ENCODE data around the gene PIN1. TPM values are rescaled to one million over a fixed set of nuclear protein-coding genes. Genes with fewer than 3 reads are reported as not detected.
"Not testable (repeated sequence)": the region's sequence is repeated elsewhere in the genome, so short reads cannot be mapped to it uniquely, and the experiment has no call there.

Gene PIN1
- total RNA-seq, 2 experiments from 2014 or later, result 95.1 to 101 TPM

DNA sequence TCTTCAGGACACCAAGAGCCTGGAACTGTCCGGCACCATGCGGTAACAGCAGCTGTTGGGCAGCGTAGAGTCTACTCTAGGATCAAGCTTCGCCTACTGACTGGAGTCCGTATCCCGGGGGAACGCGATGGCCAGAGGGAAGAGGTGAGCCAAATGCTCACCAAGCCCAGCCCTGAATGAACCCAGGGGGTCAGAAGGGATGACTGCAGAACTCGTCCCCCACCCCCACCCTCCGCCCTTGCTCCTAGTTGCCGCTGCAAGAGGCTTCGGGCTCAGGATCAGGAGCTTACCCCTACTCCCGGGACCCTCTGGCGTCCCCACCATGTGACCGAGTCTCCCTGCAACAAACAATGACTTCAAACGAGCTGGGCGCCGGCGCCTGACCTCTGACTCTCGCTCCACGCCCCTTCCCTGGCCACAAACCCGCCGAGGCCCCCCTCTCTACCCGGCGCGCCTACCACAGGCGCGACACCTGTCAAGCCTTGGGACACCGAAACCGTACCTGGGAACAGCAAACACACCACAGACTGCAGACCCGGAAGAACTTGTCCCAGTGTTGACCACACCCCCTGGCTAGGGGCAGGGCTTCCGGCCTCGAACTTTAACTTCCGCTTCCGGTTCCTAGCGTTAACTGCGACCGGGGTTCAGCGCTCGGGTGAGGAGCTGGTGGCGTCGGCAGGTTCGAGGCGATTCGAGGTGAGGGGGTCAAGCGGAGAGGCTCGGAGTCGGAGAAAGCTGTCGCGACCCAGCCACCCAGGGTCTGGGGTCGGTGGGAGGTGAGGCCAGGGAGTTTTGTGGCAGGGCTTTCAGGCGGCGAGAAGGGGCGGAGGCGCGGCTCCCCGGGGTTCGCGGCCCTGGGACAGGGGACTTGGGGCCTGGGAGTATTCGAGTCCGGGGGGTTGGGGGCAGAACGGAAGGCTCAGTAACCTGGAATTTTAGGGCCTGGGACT is 7.6 kb upstream of the PIN1 start, which contains the start of gene UBL5:
Gene UBL5, plus strand, starts transcription at position 630 of the 950 bp plus-strand sequence. CDS start 420 bp downstream, outside the sequence.
- H3K27me3 Mint-ChIP-seq, result no peaks in the 10 kb centered on the region
- peak within 1 kb of the TSS; percentile 100 for H3K4me3 Mint-ChIP-seq
- peaks cover 18% of the 10 kb centered on the region for H3K4me1 Mint-ChIP-seq
- H3K36me3 Mint-ChIP-seq, result peaks cover 16% of the 10 kb centered on the region
- peak; percentile 94 for ATAC-seq (ENCODE audit: low read depth)
- POLR2A ChIA-PET, result interaction anchor here (0.6 to 3.2 kb wide), 14 partner anchors 7 to 1008 kb away, joined by 3 to 26 read pairs (median 4); partner anchors contain the start of genes FBXL12, PIN1, TMED1 and ZNF846
- DNase-seq, result peak; percentile 87
- H3K27ac Mint-ChIP-seq, result peak within 1 kb of the TSS; percentile 100
- H3K9me3 Mint-ChIP-seq, result no peaks in the 10 kb centered on the region

DNA sequence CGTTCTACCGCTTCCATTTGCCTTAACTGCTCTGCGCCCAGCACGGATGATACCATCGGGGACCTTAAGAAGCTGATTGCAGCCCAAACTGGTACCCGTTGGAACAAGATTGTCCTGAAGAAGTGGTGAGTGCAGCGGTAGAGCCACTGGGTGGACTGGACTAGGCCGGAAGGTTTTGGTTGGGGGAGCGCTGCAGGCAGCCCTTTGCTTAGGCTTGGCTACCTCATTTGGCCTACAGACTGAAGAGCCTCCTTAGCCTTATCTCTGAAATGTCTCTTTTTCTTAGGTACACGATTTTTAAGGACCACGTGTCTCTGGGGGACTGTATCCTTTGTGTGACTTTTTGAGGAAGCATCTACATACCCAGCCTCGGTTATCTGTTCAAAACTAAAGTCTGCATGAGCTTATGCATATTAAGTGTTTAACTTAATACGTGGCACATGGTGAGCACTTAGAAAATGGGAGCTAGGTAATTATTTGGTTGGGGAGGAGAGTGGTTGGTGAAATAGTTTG is 6.5 kb upstream of the PIN1 start:
- peak overlapping the region; percentile 100 for H3K4me3 Mint-ChIP-seq
- ATAC-seq (ENCODE audit: low read depth), result no peak
- DNase-seq, result no peak
- peaks cover 16% of the 10 kb centered on the region for H3K36me3 Mint-ChIP-seq
- POLR2A ChIA-PET, result interaction anchor here (1.0 to 3.2 kb wide), 7 partner anchors 10 to 1007 kb away, joined by 3 to 26 read pairs (median 6); partner anchors contain the start of genes FBXL12 and TMED1
- H3K9me3 Mint-ChIP-seq, result no peaks in the 10 kb centered on the region
- H3K27me3 Mint-ChIP-seq, result no peaks in the 10 kb centered on the region
- peak overlapping the region; percentile 100 for H3K27ac Mint-ChIP-seq
- peaks cover 18% of the 10 kb centered on the region for H3K4me1 Mint-ChIP-seq

DNA sequence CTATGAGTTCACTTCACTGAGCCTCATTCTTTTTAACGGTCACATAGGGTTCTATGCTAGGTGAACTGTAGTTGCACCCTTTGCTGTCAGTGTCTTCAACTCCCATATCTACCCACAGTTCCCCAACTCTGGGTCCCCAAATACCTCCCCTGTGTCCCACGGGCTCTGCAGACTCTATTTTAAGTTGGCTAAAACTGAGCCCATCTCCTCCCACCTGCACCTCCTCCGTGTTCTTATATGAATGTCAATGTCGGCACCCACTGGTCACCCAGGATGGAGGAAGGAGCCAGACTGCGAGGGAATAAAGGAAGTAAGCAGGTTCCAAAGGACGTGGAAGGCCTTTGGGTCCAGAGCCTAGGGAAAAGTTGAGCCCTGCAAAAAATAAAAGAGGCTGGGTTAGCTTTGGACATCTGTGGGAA is 802 bp upstream of the PIN1 start:
- Mint-ChIP-seq H3K36me3 (peaks cover 13% of the 10 kb centered on the region), H3K27me3 (no peaks in the 10 kb centered on the region), H3K9me3 (no peaks in the 10 kb centered on the region), H3K4me3 (peak overlapping the region; percentile 88), H3K4me1 (peaks cover 15% of the 10 kb centered on the region), H3K27ac (no peak overlapping the region)
- POLR2A ChIA-PET, result interaction anchor here (0.5 to 2.4 kb wide), 8 partner anchors 8 to 262 kb away, joined by 3 to 12 read pairs (median 4); no protein-coding TSS in a partner anchor
- ATAC-seq (ENCODE audit: low read depth) (no peak), DNase-seq (no peak)

DNA sequence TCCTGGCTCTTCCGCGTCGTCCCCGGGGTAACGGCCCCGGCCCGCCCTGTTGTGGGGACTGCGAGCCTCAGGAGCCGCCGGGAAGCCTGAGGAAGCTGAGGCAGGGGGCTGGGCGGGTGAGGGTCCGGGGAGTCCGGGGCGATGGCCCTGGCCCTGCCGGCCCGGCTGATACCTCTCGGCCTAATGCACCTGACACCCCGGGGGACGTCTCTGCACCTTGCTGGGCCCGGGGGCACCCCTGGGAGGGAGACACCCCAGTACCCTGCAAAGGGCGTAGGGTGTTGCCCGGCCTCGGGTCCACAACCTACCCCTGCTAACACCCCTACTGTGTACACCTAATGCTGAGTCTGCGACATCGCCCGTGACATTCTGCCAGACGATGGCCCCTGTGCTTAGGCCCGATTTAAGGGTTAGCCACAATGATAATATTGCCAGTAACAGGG is 410 bp downstream of the PIN1 start:
- Mint-ChIP-seq H3K9me3 (no peaks in the 10 kb centered on the region), H3K36me3 (peaks cover 12% of the 10 kb centered on the region), H3K4me1 (peaks cover 12% of the 10 kb centered on the region), H3K27ac (peak overlapping the region; percentile 84), H3K27me3 (no peaks in the 10 kb centered on the region), H3K4me3 (peak overlapping the region; percentile 94)
- DNase-seq, result peak; percentile 42
- POLR2A ChIA-PET, result interaction anchor here (0.6 to 2.4 kb wide), 6 partner anchors 9 to 260 kb away, joined by 3 to 12 read pairs (median 4); no protein-coding TSS in a partner anchor
- no peak for ATAC-seq (ENCODE audit: low read depth)

DNA sequence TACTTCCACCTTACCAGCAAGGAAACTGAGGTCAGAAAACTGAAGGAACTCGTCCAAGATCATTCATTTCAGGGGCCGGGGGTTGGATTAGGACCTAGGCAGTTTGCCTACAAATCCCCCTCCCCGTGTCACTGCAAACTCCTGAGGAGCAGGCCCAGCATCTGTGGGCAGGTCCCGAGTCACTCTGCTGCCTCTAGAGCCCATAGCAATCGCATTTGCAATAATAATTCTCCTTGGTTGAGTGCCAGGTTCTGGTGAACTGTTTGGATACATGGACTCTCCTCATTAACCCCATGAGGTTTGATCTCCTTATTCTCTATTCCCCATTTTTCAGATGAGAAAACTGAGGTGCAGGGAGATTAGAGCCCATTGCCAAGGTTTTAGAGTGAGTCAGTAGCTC is 903 bp downstream of the PIN1 start:
- no peak for ATAC-seq (ENCODE audit: low read depth)
- Mint-ChIP-seq H3K27ac (peak overlapping the region; percentile 84), H3K4me3 (peak overlapping the region; percentile 94), H3K4me1 (peaks cover 12% of the 10 kb centered on the region), H3K27me3 (no peaks in the 10 kb centered on the region), H3K9me3 (no peaks in the 10 kb centered on the region), H3K36me3 (peaks cover 11% of the 10 kb centered on the region)
- no peak for DNase-seq
- POLR2A ChIA-PET, result interaction anchor here (1.0 to 2.4 kb wide), 4 partner anchors 9 to 27 kb away, joined by 3 to 12 read pairs (median 4); partner anchors contain the start of gene UBL5

DNA sequence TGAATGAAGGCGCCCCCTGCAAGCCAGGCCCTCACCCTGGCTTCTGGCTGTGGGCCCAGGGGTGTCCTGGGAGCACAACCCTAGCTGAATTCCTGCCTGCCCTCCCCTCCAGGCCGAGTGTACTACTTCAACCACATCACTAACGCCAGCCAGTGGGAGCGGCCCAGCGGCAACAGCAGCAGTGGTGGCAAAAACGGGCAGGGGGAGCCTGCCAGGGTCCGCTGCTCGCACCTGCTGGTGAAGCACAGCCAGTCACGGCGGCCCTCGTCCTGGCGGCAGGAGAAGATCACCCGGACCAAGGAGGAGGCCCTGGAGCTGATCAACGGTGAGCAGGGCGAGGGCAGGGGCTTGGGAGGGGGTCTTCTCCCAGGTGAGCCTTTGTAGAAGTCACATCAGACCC is 3.2 kb downstream of the PIN1 start:
- POLR2A ChIA-PET, result no interaction called here
- Mint-ChIP-seq H3K27me3 (no peaks in the 10 kb centered on the region), H3K9me3 (no peaks in the 10 kb centered on the region), H3K4me1 (peaks cover 12% of the 10 kb centered on the region), H3K36me3 (peaks cover 30% of the 10 kb centered on the region), H3K27ac (no peak overlapping the region), H3K4me3 (no peak overlapping the region)
- no peak for DNase-seq
- ATAC-seq (ENCODE audit: low read depth), result no peak

DNA sequence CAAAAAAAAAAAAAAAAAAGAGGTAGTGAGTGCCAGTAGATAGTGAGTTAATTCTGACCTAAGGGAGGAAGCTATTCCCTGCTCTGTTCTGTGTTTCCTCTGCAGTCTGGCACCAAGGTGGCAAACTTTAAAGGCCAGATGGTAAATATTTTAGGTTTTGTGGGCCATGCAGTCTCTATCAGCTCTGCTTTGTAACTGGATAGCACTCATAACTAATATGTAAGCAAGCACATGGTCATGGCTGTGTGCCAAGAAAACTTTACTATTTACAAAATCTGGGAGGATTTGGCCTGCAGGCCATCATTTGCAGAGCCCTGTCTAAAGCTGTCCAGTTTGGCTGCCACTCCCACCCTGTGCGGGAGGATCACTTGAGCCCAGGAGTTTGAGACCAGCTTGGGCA is 4.3 kb downstream of the PIN1 start:
- DNase-seq, result no peak
- H3K4me3 Mint-ChIP-seq, result no peak overlapping the region
- H3K27ac Mint-ChIP-seq, result no peak overlapping the region
- H3K36me3 Mint-ChIP-seq, result peaks cover 38% of the 10 kb centered on the region
- no peak for ATAC-seq (ENCODE audit: low read depth)
- POLR2A ChIA-PET, result no interaction called here
- H3K27me3 Mint-ChIP-seq, result no peaks in the 10 kb centered on the region
- peaks cover 12% of the 10 kb centered on the region for H3K4me1 Mint-ChIP-seq
- H3K9me3 Mint-ChIP-seq, result no peaks in the 10 kb centered on the region

DNA sequence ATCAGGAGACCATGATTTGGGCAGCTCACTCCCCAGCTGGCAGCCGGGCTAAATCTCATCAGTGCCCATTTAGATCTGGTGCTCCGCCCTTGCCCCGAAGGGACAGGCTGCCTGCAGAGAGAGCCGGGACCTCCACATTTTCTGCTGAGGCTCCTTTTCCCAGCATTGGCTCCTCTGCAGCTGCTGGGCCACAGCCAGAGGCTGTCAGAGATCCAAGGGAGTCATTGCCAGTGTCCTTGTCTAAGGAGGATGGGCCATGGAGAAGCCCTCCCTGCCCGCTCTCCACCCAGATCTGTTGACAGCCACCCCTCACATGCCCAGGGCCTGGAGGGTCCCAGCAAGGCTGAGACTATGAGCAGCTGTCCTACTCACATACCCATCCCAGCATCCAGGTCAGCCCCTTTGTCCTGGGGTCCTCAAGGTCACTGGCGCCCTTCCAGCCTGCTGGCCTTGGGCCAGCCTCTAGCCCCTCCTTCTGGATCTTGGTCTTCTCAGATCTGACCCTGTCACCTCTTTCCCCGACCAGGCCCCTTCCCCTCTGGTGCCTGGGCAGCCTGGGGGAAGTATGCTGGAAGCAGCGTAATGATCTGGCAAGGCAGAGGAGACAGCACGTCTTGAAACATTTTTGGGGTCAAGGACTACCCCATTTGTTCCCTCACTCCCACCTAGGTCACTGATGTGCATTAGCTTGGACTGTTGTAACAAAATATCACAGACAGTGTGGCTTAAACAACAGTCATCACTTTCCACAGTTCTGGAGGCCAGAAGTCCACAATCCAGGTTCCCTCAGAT is 7.9 kb downstream of the PIN1 start:
- H3K4me1 Mint-ChIP-seq, result peaks cover 12% of the 10 kb centered on the region
- POLR2A ChIA-PET, result no interaction called here
- H3K27ac Mint-ChIP-seq, result no peak overlapping the region
- H3K9me3 Mint-ChIP-seq, result no peaks in the 10 kb centered on the region
- ATAC-seq (ENCODE audit: low read depth), result no peak
- H3K27me3 Mint-ChIP-seq, result no peaks in the 10 kb centered on the region
- H3K4me3 Mint-ChIP-seq, result no peak overlapping the region
- DNase-seq, result no peak
- H3K36me3 Mint-ChIP-seq, result peaks cover 43% of the 10 kb centered on the region

DNA sequence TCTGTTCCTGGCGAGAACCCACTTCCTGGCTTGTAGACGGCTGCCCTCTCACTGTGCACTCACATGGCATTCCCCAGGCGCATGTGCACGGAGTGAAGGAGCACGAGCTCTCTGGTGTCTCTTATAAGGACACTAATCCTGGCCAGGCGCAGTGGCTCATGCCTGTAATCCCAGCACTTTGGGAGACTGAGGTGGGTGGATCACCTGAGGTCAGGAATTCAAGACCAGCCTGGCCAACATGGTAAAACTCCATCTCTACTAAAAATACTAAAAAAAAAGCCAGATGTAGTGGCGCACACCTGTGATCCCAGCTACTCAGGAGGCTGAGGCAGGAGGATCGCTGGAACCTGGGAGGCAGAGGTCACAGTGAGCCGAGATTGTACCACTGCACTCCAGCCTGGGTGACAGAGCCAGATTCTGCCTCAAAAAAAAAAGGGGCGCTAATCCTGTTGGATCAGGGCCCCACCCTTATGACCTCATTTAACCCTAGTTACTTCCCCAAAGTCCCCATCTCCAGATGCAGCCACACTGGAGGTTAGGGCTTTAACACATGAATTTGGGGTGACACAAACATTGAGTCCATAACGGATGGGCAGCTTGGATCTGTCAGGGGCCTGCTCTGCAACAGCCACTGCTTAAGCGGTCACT is 8.6 kb downstream of the PIN1 start:
- H3K9me3 Mint-ChIP-seq; DNase-seq; H3K27ac Mint-ChIP-seq; H3K27me3 Mint-ChIP-seq; H3K4me3 Mint-ChIP-seq; ATAC-seq (ENCODE audit: low read depth); POLR2A ChIA-PET: not testable (repeated sequence)
- H3K4me1 Mint-ChIP-seq, result peaks cover 12% of the 10 kb centered on the region
- H3K36me3 Mint-ChIP-seq, result peaks cover 41% of the 10 kb centered on the region

DNA sequence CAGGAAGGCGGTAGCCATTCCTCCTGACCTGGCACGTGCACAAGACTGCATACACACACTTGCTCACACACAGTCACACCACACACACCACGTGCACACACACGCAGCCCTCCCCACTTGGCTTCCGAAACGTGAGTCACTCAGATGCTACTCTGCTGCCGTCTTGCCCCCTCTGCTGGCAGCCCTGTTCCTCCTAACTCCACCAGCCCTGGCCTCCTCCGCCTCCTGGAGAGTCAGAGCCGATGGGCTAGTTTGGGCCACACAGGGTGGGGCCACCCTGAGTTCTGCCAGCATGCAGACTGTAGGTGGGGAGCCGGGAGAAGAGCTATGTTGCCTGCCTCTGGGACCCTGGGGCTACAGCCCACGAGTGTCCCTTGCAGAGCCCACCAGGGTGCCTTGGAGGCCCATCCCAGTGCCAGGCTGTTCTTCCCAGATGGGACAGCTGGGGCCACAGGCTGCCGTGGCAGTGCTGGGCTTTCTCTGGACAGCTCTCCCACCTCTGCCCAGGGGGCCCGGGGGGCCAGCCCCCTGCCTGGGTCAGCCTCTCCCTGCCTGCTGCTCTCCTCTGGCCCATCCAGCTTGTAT is 12.1 kb downstream of the PIN1 start:
- Mint-ChIP-seq H3K9me3 (no peaks in the 10 kb centered on the region), H3K4me1 (peaks cover 10% of the 10 kb centered on the region), H3K4me3 (no peak overlapping the region), H3K27ac (peak overlapping the region; percentile 82), H3K36me3 (peaks cover 24% of the 10 kb centered on the region), H3K27me3 (no peaks in the 10 kb centered on the region)
- peak; percentile 49 for DNase-seq
- ATAC-seq (ENCODE audit: low read depth), result peak; percentile 35
- POLR2A ChIA-PET, result interaction anchor here (0.5 kb wide), 1 partner anchor 630 kb away, joined by 3 read pairs; no protein-coding TSS in a partner anchor

DNA sequence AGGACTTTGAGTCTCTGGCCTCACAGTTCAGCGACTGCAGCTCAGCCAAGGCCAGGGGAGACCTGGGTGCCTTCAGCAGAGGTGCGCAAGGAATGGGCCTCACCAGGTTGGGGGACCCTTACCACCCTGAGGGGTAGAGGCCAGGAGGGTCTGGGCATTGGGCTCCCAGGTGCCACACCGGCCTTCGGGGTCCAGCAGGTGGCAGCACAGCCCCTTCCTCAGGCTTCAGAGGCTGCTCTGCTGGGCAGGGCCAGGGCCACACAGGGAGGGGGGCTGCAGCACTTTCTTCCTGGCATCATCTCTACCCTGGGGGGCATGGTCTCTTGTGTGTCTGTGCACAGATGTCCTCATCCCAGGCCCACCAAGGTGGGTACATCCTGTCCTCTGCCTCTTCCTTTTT is 12.9 kb downstream of the PIN1 start:
- Mint-ChIP-seq H3K4me1 (peaks cover 10% of the 10 kb centered on the region), H3K27ac (peak overlapping the region; percentile 35), H3K4me3 (no peak overlapping the region), H3K9me3 (no peaks in the 10 kb centered on the region), H3K27me3 (no peaks in the 10 kb centered on the region), H3K36me3 (peaks cover 20% of the 10 kb centered on the region)
- ATAC-seq (ENCODE audit: low read depth), result peak; percentile 41
- POLR2A ChIA-PET, result no interaction called here
- DNase-seq, result peak; percentile 63

DNA sequence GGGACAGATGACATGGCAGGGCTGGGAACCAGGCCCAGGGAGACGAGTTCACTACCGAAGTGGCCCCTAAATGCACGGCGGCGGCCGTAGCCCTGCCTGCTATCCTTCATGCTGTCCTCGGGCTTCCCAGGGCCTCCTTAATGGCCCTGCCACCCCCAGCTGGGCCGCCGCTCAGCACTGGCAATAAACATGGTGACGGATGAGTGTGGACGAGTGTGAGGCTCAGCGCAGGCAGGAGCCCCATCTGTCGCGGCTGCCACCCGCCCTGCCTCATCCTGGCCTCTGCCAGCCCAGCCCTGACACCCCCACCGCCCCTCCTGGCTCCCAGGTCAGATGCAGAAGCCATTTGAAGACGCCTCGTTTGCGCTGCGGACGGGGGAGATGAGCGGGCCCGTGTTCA is 13.6 kb downstream of the PIN1 start:
- H3K27me3 Mint-ChIP-seq, result no peaks in the 10 kb centered on the region
- H3K27ac Mint-ChIP-seq, result no peak overlapping the region
- no peak for DNase-seq
- no peak overlapping the region for H3K4me3 Mint-ChIP-seq
- peaks cover 14% of the 10 kb centered on the region for H3K36me3 Mint-ChIP-seq
- peaks cover 11% of the 10 kb centered on the region for H3K4me1 Mint-ChIP-seq
- no peak for ATAC-seq (ENCODE audit: low read depth)
- POLR2A ChIA-PET, result no interaction called here
- no peaks in the 10 kb centered on the region for H3K9me3 Mint-ChIP-seq
